ENCODE measurements around the gene MB.

The MB gene

GRCh38 chr22:35593891-35594470 lies 23.1 kb downstream of the MB start:
- DNase-seq (ENCODE audit: low read depth) = no peak

- DNase-seq (ENCODE audit: low read depth) = no peak
Observed at GRCh38 chr22:35593071-35593890, 23.8 kb downstream of the MB start.

GRCh38 chr22:35592418-35592967 lies 24.6 kb downstream of the MB start:
- no peak for DNase-seq (ENCODE audit: low read depth)

- no peak for DNase-seq (ENCODE audit: low read depth)
Observed at GRCh38 chr22:35591714-35592417, 25.3 kb downstream of the MB start.

- DNase-seq (ENCODE audit: low read depth) = no peak
Observed at GRCh38 chr22:35590634-35591295, 26.4 kb downstream of the MB start.

GRCh38 chr22:35589756-35590093 lies 27.4 kb downstream of the MB start:
- no peak for DNase-seq (ENCODE audit: low read depth)

- DNase-seq (ENCODE audit: low read depth) = peak; percentile 33
Observed at GRCh38 chr22:35589071-35589755, 27.9 kb downstream of the MB start.

- no peak for DNase-seq (ENCODE audit: low read depth)
Observed at GRCh38 chr22:35587896-35588295, 29.2 kb downstream of the MB start.

- no peak for DNase-seq (ENCODE audit: low read depth)
Observed at GRCh38 chr22:35587447-35587870, 29.7 kb downstream of the MB start.

GRCh38 chr22:35586771-35587170 lies 30.4 kb downstream of the MB start:
- no peak for DNase-seq (ENCODE audit: low read depth)

GRCh38 chr22:35582861-35583670 lies 34.1 kb downstream of the MB start:
- DNase-seq (ENCODE audit: low read depth) = peak; percentile 29

- DNase-seq (ENCODE audit: low read depth) = no peak
Observed at GRCh38 chr22:35582218-35582860, 34.8 kb downstream of the MB start.

GRCh38 chr22:35581023-35581413 lies 36.1 kb downstream of the MB start:
- DNase-seq (ENCODE audit: low read depth) = no peak

- no peak for DNase-seq (ENCODE audit: low read depth)
Observed at GRCh38 chr22:35580351-35581022, 36.6 kb downstream of the MB start.

- no peak for DNase-seq (ENCODE audit: low read depth)
Observed at GRCh38 chr22:35578836-35579575, 38.1 kb downstream of the MB start.

GRCh38 chr22:35577799-35578659 lies 39.1 kb downstream of the MB start:
- DNase-seq (ENCODE audit: low read depth) = no peak

- DNase-seq (ENCODE audit: low read depth) = no peak
Observed at GRCh38 chr22:35576671-35577070, 40.5 kb downstream of the MB start.

- DNase-seq (ENCODE audit: low read depth) = no peak
Observed at GRCh38 chr22:35575116-35575748, 41.9 kb downstream of the MB start.
